ENCODE results near the gene PGGHG. TPM values are rescaled to one million over a fixed set of nuclear protein-coding genes. Genes with fewer than 3 reads are reported as not detected.

Gene PGGHG
- total RNA-seq, 2 experiments from 2014 or later, result 99.6 to 101 TPM

- Mint-ChIP-seq H3K4me1 (ENCODE audit: low read depth) (peaks cover 34% of the 10 kb centered on the region), H3K9me3 (no peaks in the 10 kb centered on the region), H3K36me3 (ENCODE audit: low read depth) (peaks cover 19% of the 10 kb centered on the region), H3K27ac (peak overlapping the region; percentile 56), H3K27me3 (ENCODE audit: low read depth) (peaks cover 2% of the 10 kb centered on the region), H3K4me3 (peak overlapping the region; percentile 72)
- peak; percentile 12 for DNase-seq
- CTCF ChIA-PET, result interaction anchor here (4.2 kb wide), 1 partner anchor 16 kb away, joined by 12 read pairs; no protein-coding TSS in a partner anchor
- intact Hi-C loops (cut with micrococcal nuclease), result loop anchor here (1.0 to 5.0 kb wide), 3 partner anchors 8 to 82 kb away; partner anchors contain the start of genes BET1L and RIC8A
Observed at GRCh38 chr11:289398-289711, 429 bp downstream of the PGGHG start.

GRCh38 chr11:289712-290620, 1.0 kb downstream of the PGGHG start:
- peaks cover 33% of the 10 kb centered on the region for H3K4me1 Mint-ChIP-seq (ENCODE audit: low read depth)
- peak overlapping the region; percentile 72 for H3K4me3 Mint-ChIP-seq
- H3K27ac Mint-ChIP-seq, result peak overlapping the region; percentile 73
- CTCF ChIA-PET, result interaction anchor here (1.0 to 4.2 kb wide), 2 partner anchors 15 to 39 kb away, joined by 3 to 12 read pairs; no protein-coding TSS in a partner anchor
- H3K9me3 Mint-ChIP-seq, result no peaks in the 10 kb centered on the region
- H3K27me3 Mint-ChIP-seq (ENCODE audit: low read depth), result peaks cover 2% of the 10 kb centered on the region
- DNase-seq, result no peak
- H3K36me3 Mint-ChIP-seq (ENCODE audit: low read depth), result peaks cover 19% of the 10 kb centered on the region
- intact Hi-C loops (cut with micrococcal nuclease), result loop anchor here (1.0 to 5.0 kb wide), 3 partner anchors 9 to 83 kb away; partner anchors contain the start of genes BET1L and RIC8A

DNA sequence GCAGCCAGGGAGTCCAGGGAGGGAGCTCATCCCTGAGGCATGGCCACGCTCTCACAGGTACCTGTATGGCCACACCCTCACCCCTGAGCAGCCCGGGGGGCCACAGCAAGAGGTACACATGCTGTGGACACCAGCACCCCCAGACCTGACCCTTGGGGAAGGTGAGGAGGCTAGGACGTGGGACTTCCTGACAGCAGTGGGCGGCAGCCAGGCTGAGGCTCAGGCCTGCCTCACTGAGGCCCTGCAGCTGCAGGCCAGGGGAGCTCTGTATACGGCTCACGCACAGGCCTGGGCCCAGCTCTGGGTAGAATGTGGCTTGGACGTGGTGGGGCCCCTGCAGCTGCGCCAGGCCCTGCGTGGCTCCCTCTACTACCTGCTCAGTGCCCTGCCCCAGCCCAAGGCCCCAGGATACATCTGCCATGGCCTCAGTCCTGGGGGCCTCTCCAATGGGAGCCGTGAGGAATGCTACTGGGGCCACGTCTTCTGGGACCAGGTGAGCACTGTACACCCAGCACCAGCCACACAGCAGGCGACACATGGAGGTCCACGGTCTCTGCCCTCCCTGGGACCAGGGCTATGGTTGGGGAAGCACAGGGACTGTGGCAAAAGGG, 1.8 kb downstream of the PGGHG start:
- intact Hi-C loops (cut with micrococcal nuclease), result no loop called here
- H3K36me3 Mint-ChIP-seq (ENCODE audit: low read depth), result peaks cover 19% of the 10 kb centered on the region
- peaks cover 28% of the 10 kb centered on the region for H3K4me1 Mint-ChIP-seq (ENCODE audit: low read depth)
- DNase-seq, result no peak
- CTCF ChIA-PET, result interaction anchor here (1.0 to 4.2 kb wide), 2 partner anchors 14 to 40 kb away, joined by 3 to 12 read pairs; no protein-coding TSS in a partner anchor
- H3K4me3 Mint-ChIP-seq, result peak overlapping the region; percentile 72
- H3K27me3 Mint-ChIP-seq (ENCODE audit: low read depth), result peaks cover 2% of the 10 kb centered on the region
- H3K9me3 Mint-ChIP-seq, result no peaks in the 10 kb centered on the region
- H3K27ac Mint-ChIP-seq, result peak overlapping the region; percentile 44

- peaks cover 21% of the 10 kb centered on the region for H3K4me1 Mint-ChIP-seq (ENCODE audit: low read depth)
- peaks cover 2% of the 10 kb centered on the region for H3K27me3 Mint-ChIP-seq (ENCODE audit: low read depth)
- peaks cover 19% of the 10 kb centered on the region for H3K36me3 Mint-ChIP-seq (ENCODE audit: low read depth)
- intact Hi-C loops (cut with micrococcal nuclease), result no loop called here
- DNase-seq, result no peak
- H3K4me3 Mint-ChIP-seq, result peak overlapping the region; percentile 8
- peak overlapping the region; percentile 44 for H3K27ac Mint-ChIP-seq
- CTCF ChIA-PET, result no interaction called here
- H3K9me3 Mint-ChIP-seq, result no peaks in the 10 kb centered on the region
Observed at GRCh38 chr11:291281-292210, 2.6 kb downstream of the PGGHG start.

DNA sequence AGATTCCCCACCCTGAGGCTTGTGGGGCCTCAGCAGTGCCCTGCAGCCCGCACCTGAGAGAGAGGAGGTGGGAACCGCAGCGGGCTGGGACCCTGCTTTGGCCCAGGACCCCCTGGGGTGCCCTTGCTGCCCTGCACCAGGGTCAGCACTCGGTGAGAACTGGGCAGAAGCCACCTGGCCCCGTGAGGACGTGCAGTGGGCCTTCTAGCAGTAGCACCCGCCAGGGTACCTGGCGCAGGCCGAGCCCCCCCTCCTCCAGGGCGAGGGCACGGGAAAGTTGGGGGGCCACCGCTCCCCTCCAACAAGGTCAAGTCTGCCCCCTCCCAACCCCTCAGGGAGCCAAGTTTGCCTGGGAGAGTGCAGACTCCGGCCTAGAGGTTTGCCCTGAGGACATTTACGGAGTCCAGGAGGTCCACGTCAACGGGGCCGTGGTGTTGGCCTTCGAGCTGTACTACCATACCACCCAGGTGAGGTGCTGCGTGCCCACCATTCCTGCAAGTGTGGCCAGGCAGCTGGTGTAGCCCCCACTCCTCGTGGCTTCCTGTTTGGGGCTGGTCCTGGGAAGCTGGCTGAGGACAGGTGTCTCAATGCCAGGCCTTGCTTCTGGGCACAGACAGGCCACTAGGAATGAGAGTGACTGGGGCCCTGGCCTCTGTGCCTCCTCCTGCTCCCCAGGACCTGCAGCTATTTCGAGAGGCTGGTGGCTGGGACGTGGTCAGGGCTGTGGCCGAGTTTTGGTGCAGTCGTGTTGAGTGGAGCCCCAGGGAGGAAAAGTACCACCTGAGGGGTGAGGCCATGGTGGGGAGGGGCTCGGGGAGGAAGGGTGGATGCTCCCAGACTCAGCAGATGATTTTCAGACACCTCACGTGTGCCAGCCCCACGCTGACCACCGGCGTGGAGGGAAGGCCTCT, 3.5 kb downstream of the PGGHG start:
- intact Hi-C loops (cut with micrococcal nuclease), result no loop called here
- Mint-ChIP-seq H3K36me3 (ENCODE audit: low read depth) (peaks cover 19% of the 10 kb centered on the region), H3K4me3 (no peak overlapping the region), H3K27me3 (ENCODE audit: low read depth) (peaks cover 2% of the 10 kb centered on the region), H3K9me3 (no peaks in the 10 kb centered on the region), H3K27ac (no peak overlapping the region), H3K4me1 (ENCODE audit: low read depth) (peaks cover 17% of the 10 kb centered on the region)
- CTCF ChIA-PET, result no interaction called here
- DNase-seq, result no peak

DNA sequence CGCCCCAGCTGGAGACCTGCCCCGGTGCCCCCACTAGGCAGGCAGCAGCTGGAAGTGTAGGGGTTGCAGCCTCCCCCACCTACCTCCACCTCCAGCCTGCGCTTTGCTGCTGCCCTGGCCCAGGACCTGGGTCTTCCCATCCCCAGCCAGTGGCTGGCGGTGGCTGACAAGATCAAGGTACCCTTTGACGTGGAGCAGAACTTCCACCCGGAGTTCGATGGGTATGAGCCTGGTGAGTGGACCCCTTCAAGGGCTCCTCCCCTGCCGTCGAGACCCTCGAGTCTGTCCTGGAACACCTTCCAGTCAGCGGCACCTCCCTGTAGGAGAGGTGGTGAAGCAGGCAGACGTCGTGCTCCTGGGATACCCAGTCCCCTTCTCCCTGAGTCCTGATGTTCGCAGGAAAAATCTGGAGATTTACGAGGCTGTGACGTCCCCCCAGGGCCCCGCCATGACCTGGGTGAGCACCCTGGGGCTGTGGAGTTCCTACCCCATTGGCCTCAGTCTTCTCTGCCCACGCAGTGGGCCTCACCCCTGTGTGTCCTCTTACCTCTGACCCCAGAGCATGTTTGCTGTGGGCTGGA, 4.4 kb downstream of the PGGHG start:
- H3K27ac Mint-ChIP-seq, result no peak overlapping the region
- H3K27me3 Mint-ChIP-seq (ENCODE audit: low read depth), result no peaks in the 10 kb centered on the region
- H3K4me1 Mint-ChIP-seq (ENCODE audit: low read depth), result peaks cover 18% of the 10 kb centered on the region
- no peak overlapping the region for H3K4me3 Mint-ChIP-seq
- peaks cover 12% of the 10 kb centered on the region for H3K36me3 Mint-ChIP-seq (ENCODE audit: low read depth)
- intact Hi-C loops (cut with micrococcal nuclease), result no loop called here
- CTCF ChIA-PET, result interaction anchor here (0.8 to 1.0 kb wide), 2 partner anchors 11 to 86 kb away, joined by 3 read pairs; partner anchors contain the start of genes BET1L and RIC8A
- H3K9me3 Mint-ChIP-seq, result no peaks in the 10 kb centered on the region
- DNase-seq, result no peak

- H3K27me3 Mint-ChIP-seq (ENCODE audit: low read depth), result no peaks in the 10 kb centered on the region
- DNase-seq, result no peak
- intact Hi-C loops (cut with micrococcal nuclease), result no loop called here
- H3K36me3 Mint-ChIP-seq (ENCODE audit: low read depth), result peaks cover 12% of the 10 kb centered on the region
- H3K9me3 Mint-ChIP-seq, result no peaks in the 10 kb centered on the region
- H3K4me1 Mint-ChIP-seq (ENCODE audit: low read depth), result peaks cover 19% of the 10 kb centered on the region
- no peak overlapping the region for H3K27ac Mint-ChIP-seq
- CTCF ChIA-PET, result interaction anchor here (0.8 to 1.5 kb wide), 4 partner anchors 11 to 87 kb away, joined by 3 to 5 read pairs (median 3); partner anchors contain the start of genes BET1L and RIC8A
- H3K4me3 Mint-ChIP-seq, result no peak overlapping the region
Observed at GRCh38 chr11:293852-294661, 5.1 kb downstream of the PGGHG start.

GRCh38 chr11:294780-295179, 5.9 kb downstream of the PGGHG start:
- intact Hi-C loops (cut with micrococcal nuclease), result no loop called here
- no peak overlapping the region for H3K4me3 Mint-ChIP-seq
- H3K9me3 Mint-ChIP-seq, result no peaks in the 10 kb centered on the region
- H3K36me3 Mint-ChIP-seq (ENCODE audit: low read depth), result peaks cover 8% of the 10 kb centered on the region
- no peaks in the 10 kb centered on the region for H3K27me3 Mint-ChIP-seq (ENCODE audit: low read depth)
- no peak overlapping the region for H3K27ac Mint-ChIP-seq
- CTCF ChIA-PET, result interaction anchor here (0.6 to 1.5 kb wide), 3 partner anchors 11 to 447 kb away, joined by 3 to 5 read pairs (median 4); no protein-coding TSS in a partner anchor
- H3K4me1 Mint-ChIP-seq (ENCODE audit: low read depth), result peaks cover 19% of the 10 kb centered on the region
- no peak for DNase-seq

DNA sequence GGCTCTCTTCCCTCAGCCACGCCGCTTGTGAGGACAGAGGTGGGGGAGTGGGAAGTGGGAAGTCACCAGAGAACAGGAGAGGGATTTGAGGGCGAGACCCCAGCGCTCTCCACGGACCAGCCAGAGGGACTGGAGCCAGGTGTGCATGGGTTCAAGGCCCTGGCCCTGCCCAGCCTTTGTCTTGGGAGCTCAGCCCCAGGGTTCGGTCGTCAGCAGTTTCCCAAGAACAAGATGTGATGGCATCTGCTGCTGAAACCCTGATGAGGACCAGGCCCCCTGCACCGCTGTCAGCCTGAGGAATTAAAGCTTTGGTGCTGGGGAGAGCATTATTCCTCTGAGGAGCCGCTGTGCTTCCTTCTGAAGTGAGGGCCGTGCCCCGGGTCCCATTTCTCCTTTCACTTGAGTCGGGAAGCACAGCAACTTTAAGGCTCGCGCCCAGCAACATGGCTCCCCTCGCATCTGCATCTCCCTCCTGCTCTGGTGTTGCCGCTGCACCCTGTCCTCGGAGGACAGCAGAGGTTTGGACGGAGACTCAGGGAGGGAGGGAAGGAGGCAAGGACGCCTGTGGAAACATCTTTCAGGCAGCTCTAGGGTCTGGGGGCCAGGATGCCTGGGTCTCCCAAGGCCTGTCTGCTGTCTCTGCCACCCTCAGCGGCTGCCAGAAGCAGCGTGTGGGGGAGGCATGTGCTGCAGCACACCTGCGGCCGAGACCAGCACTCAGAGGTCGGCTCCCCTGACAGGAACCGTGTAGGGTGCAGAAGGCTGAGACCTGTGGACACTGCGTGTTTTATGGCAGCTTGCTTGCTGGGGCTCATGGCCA, 6.6 kb downstream of the PGGHG start:
- DNase-seq, result no peak
- CTCF ChIA-PET, result interaction anchor here (0.6 to 1.5 kb wide), 2 partner anchors 45 to 446 kb away, joined by 3 to 4 read pairs; no protein-coding TSS in a partner anchor
- Mint-ChIP-seq H3K4me1 (ENCODE audit: low read depth) (peaks cover 21% of the 10 kb centered on the region), H3K4me3 (no peak overlapping the region), H3K9me3 (no peaks in the 10 kb centered on the region), H3K27me3 (ENCODE audit: low read depth) (peaks cover 4% of the 10 kb centered on the region), H3K36me3 (ENCODE audit: low read depth) (peaks cover 5% of the 10 kb centered on the region), H3K27ac (peak overlapping the region; percentile 13)
- intact Hi-C loops (cut with micrococcal nuclease), result no loop called here

All from activated naive CD4-positive, alpha-beta T cell treated with anti-CD3 and anti-CD28 coated beads for 36 hours (primary cell).